ENCODE data around the gene PYGB.

The PYGB gene

GRCh38 chr20:25250508-25250907 lies 2.6 kb downstream of the PYGB start:
- DNase-seq (ENCODE audit: low read depth) = no peak
- H3K4me3 ChIP-seq (ENCODE audit: low read depth, low read length) = no peak overlapping the region
- TF ChIP-seq POLR2A (IDR thresholded peaks at IDR 0.05; ENCODE audit: extremely low read depth, insufficient read length) = no peak
- no peak for TF ChIP-seq MYC (IDR thresholded peaks at IDR 0.05; ENCODE audit: low read depth, low read length)
- no peak for TF ChIP-seq CTCF (IDR thresholded peaks at IDR 0.05; ENCODE audit: low read depth, low read length)
- TF ChIP-seq MAX (IDR thresholded peaks at IDR 0.05; ENCODE audit: low read depth, low read length) = no peak

GRCh38 chr20:25251019-25251418 lies 3.1 kb downstream of the PYGB start:
- H3K4me3 ChIP-seq (ENCODE audit: low read depth, low read length) = no peak overlapping the region

GRCh38 chr20:25251558-25251957 lies 3.7 kb downstream of the PYGB start:
- no peak overlapping the region for H3K4me3 ChIP-seq (ENCODE audit: low read depth, low read length)
- no peak for DNase-seq (ENCODE audit: low read depth)
- TF ChIP-seq POLR2A (IDR thresholded peaks at IDR 0.05; ENCODE audit: extremely low read depth, insufficient read length) (no peak), MYC (IDR thresholded peaks at IDR 0.05; ENCODE audit: low read depth, low read length) (no peak), CTCF (IDR thresholded peaks at IDR 0.05; ENCODE audit: low read depth, low read length) (no peak)

More at GRCh38 chr20:25251019-25251418, 3.1 kb downstream of the PYGB start:
- no peak for TF ChIP-seq MYC (IDR thresholded peaks at IDR 0.05; ENCODE audit: low read depth, low read length)
- no peak for TF ChIP-seq POLR2A (IDR thresholded peaks at IDR 0.05; ENCODE audit: extremely low read depth, insufficient read length)
- TF ChIP-seq MAX (IDR thresholded peaks at IDR 0.05; ENCODE audit: low read depth, low read length) = no peak
- DNase-seq (ENCODE audit: low read depth) = no peak

GRCh38 chr20:25252230-25252651 lies 4.4 kb downstream of the PYGB start:
- no peak overlapping the region for H3K4me3 ChIP-seq (ENCODE audit: low read depth, low read length)
- DNase-seq (ENCODE audit: low read depth) = no peak
- no peak for TF ChIP-seq POLR2A (IDR thresholded peaks at IDR 0.05; ENCODE audit: extremely low read depth, insufficient read length)
- TF ChIP-seq MAX (IDR thresholded peaks at IDR 0.05; ENCODE audit: low read depth, low read length) = no peak
- TF ChIP-seq CTCF (IDR thresholded peaks at IDR 0.05; ENCODE audit: low read depth, low read length) = no peak
- TF ChIP-seq MYC (IDR thresholded peaks at IDR 0.05; ENCODE audit: low read depth, low read length) = no peak

- DNase-seq (ENCODE audit: low read depth) = peak; percentile 73
- no peak for TF ChIP-seq MYC (IDR thresholded peaks at IDR 0.05; ENCODE audit: low read depth, low read length)
- TF ChIP-seq POLR2A (IDR thresholded peaks at IDR 0.05; ENCODE audit: extremely low read depth, insufficient read length) = no peak
- TF ChIP-seq MAX (IDR thresholded peaks at IDR 0.05; ENCODE audit: low read depth, low read length) = no peak
- no peak overlapping the region for H3K4me3 ChIP-seq (ENCODE audit: low read depth, low read length)
Observed at GRCh38 chr20:25252686-25253421, 5.0 kb downstream of the PYGB start.

GRCh38 chr20:25253606-25254275 lies 5.9 kb downstream of the PYGB start:
- H3K4me3 ChIP-seq (ENCODE audit: low read depth, low read length) = no peak overlapping the region

More at GRCh38 chr20:25253606-25254275, 5.9 kb downstream of the PYGB start:
- DNase-seq (ENCODE audit: low read depth) = peak; percentile 43
- TF ChIP-seq MYC (IDR thresholded peaks at IDR 0.05; ENCODE audit: low read depth, low read length) (no peak), POLR2A (IDR thresholded peaks at IDR 0.05; ENCODE audit: extremely low read depth, insufficient read length) (no peak), CTCF (IDR thresholded peaks at IDR 0.05; ENCODE audit: low read depth, low read length) (no peak), MAX (IDR thresholded peaks at IDR 0.05; ENCODE audit: low read depth, low read length) (no peak)
